Renal pelvis (tissue), 1 donor: ENCODE measurements around the gene SMIM45.
A peak's percentile ranks its signal among the peaks of the same experiment; 100 is the strongest.

ENCODE experiments used
- DNase-seq: peaks from one replicate; pipeline ENCODE4 v3.0.0-alpha.2; 2013

SMIM45 gene

DNA sequence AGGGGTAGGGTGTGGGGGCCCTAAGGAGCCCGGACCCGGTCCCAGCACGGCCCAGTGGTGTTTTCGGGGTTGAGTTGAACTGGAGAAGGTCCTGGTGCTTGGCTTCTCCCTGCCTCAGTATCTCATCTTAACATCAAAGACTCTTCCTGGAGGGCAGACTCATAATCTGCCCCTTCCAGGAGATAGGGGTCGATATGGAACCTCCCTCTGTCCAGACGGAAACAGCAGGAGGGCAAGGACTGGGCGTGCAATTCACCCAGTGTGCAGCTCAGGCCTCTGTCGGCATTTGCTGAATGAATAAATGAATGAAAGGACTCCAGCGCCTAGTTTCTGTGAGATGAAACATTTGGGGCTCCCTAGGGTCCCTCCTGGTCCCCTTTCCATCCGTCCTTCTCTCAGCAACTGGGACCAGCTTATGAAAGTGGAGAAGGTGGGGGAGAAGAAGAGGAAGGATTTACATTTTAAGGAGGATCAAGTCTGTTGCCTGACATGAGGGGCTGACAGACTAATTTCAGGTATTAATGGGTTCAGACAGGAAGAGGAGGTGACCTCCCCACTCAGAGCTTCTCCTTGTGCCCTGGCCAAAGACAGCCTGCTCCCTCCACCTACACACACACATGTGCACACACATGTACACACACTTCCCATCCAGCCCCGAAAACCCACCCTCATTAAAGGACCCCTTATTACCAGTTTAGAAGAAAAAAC is 36.0 kb upstream of the SMIM45 start:
- DNase-seq, result no peak

DNA sequence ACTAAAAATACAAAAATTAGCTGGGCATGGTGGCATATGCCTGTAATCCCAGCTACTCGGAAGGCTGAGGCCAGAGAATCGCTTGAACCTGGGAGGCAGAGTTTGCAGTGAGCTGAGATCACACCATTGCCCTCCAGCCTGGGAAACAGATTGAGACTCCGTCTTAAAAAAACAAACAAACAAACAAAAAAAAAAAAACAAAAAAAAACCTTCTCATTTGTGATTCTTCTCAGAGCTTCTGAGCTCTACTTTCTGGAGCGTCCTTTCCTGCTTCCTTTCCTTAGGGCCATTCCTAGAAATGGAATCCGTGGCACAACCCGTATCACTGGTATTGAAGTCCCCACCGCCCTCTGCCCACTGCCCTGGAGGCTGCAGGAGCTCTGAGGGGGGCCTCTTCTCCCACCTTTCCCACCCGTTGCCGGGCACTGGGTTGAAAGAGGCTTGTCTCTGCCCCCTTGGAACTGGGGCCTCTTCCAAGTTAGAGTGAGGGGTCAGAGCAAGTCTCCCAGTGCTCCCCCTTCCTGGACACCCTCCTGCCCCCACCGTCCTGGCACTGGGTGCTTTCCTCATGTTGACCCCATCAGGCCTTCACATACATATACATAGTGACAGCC is 35.1 kb upstream of the SMIM45 start:
- no peak for DNase-seq

DNA sequence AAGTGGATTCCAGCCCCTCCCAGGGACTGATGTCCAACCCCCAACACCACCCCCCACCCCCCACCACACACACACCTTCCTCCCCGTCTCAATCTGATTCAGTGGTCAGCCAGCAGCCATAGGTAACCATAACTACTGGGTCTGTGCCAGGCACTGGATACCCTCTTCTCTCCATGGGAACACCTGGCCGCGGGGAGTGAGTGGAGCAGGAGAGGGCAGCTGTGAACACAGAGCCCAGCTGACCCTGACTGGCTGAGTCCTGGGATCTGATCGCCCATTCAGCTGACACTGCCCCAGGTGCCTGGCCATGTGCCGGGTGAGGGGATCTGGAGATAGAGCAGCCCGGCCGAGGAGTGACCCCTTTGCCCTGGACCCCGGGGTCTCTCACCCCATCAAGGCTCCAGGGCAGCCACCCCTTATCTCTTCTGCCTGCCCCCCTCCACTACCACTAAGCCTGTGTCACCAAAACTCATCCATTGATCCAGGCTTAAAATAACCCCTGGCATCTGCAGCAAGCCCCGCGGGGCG is 34.5 kb upstream of the SMIM45 start:
- no peak for DNase-seq

DNA sequence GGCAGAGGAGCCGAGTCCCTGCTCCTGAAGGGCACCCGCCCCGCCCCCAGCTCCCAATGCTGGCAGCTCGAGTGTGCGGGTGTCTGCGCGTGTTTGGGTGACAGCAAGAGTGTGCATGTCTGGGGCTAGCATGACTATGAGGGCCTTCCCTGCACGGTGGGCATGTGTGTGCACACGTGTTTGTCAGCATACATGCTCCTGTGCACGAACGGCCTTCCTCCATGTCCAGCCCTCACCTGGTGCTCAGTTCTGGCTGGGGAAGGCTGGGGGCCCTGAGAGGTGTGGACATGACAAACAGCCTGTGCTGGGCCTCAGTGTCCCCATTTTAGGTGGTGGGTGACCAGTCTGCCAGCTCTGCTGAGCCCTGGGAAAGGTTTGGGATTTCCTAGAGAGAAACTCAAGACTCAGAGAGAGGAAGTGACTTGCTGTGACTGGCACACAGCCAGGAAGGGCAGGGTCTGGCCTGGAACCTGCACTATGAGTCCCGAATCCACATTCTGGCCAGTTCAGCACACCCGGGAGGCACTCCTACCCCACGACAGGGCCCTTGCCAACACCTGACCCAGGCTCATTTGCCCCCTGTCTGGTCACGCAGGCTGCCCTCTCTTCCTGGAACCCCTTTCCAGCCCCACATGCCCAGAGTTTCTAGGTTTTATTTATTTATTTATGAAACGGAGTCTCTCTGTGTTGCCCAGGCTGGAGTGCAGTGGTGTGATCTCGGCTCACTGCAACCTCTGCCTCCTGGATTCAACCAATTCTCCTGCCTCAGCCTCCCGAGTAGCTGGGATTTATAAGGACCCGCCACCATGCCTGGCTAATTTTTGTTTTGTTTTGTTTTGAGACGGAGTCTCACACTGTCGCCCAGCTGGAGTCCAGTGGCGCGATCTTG is 33.8 kb upstream of the SMIM45 start:
- DNase-seq, result peak; percentile 62

- peak; percentile 57 for DNase-seq
Observed at GRCh38 chr22:41919357-41920224, 32.4 kb upstream of the SMIM45 start.

DNA sequence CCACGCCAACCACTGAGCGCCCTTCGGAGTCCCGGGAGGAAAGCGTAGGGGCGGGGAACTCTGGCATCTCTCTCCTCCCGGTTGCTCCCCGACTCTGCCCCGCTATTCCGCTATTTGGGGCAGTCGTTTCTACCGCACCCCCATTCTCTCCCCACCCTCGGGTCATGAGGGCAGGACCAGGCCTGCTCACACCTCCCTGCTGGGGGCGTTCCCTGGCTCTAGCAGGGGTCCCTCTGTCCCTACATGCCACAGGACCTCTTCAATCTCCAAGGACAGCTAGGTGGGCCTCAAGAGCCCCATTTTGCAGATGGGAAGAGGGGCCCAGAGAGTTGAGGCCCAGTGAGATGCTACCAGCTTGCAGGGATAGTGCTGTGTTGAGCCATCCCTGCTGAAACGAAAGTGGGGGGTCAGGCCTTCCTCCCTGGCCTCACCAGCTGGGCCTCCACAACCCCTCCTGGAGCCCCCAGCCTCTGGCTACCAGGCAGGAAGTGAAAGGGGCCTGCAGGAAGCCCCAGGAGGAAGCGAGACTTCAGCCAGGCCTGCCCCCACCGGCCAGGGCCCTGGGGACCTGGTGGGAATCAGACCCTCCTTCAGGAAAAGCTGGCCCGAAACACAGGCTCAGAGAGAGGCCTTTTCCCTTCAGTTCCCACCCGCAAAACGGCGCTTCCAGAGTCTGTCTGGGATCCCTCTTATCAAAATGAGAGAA is 31.5 kb upstream of the SMIM45 start:
- no peak for DNase-seq

GRCh38 chr22:41922328-41922727 is 29.6 kb upstream of the SMIM45 start:
- no peak for DNase-seq

DNA sequence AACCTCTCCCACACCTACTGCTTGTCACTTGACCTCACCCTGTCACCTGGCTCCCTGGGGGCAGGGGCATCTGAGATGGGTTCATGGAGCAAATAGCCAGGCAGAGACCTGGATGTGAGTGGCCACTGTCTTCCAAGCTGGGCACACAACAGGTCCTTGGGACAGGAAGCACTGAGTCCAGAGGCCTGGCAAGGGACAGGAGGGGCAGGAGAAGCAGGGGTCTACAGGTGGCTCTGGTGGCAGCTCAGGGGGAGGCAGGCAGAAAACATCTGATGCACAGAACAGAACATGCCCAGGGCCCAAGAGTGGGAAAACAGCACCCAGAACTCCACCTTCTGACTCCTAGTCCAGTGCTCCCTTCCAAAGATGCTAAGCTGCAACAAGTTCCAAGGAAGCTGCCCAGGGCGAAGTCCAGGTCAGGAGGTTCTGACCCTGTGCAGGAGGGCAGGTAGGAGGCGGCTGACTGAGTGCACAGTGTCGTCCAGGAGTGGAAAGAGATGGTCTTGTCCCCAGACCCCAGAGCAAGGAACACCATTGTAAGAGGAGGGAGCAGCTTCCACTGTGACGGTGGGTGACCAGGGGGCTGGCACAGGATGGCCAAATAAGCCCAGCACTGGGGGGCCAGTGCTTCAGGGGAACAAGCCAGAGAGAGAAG is 28.9 kb upstream of the SMIM45 start:
- no peak for DNase-seq

DNA sequence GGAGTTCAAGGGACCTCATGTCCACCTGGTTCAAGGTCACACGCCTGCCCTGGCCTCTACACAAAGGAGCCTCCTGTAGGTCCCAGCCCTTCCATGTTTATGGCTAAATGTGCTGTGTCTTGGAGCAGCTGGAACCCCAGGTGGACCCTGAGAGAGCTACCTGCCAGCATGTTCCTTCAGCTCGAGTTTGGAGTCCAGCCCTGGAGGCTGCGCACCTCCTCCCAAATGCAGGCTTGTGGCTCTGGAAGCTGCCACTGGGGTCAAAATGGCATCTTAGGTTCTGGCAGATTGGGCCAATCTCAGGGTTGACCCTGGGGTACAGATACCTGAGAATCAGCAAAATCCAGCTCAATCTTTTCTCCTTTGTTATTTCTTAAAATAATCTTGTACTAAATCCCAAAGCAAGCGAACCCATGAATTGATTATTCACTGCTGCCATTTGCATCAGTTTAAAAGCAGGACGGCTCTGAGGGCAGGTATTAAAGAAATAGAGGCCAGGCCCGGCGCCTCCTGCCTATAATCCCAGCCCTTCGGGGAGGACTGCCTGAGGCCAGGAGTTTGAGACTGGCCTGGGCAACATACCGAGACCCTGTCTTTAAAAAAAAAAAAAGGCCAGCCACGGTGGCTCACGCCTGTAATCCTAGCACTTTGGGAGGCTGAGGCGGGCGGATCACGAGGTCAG is 28.2 kb upstream of the SMIM45 start:
- no peak for DNase-seq

- DNase-seq, result no peak
Observed at GRCh38 chr22:41925783-41926460, 26.0 kb upstream of the SMIM45 start.

DNA sequence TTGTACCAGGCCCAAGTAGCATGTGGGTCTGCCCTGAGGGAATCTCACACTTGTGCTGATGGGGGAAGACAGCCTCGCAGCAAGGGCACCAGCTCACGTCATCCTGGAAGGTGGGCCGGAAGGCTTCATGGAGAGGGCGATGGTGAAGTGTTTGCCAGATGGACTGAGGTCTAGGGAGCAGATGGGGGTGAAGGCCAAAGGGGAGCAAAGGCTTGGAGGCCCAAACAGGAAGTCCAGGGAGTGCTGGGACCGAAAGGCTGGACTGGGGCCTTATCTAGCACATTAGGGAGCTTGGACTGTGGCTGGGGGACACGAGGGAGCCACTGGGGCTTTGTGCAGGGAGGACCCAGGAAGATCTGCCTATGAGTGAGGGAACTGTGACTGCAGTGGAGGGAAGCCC is 24.1 kb upstream of the SMIM45 start:
- DNase-seq, result no peak

GRCh38 chr22:41928593-41929417 is 23.1 kb upstream of the SMIM45 start:
- no peak for DNase-seq

DNA sequence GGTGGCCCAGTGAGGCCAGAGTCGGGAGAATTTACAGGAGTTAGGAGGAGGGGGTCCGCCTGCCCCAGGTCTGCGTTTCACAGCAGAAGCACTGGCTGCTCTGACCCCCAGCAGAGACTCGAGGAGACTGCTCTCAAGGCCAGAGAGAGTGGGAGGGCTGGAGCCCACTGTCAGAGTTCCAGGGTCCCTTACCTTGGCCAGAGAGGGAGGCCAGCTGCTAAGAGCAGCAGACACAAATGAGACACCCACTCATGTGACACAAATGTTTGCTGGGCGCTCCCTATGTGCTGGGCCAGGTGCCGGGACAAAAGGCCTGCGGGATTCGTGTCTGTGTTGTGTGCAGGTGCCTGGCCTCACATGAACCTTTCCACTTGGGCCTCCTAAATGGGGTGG is 22.5 kb upstream of the SMIM45 start:
- no peak for DNase-seq

GRCh38 chr22:41931701-41932269 is 20.2 kb upstream of the SMIM45 start:
- DNase-seq, result no peak

- no peak for DNase-seq
Observed at GRCh38 chr22:41932353-41932752, 19.6 kb upstream of the SMIM45 start.

DNA sequence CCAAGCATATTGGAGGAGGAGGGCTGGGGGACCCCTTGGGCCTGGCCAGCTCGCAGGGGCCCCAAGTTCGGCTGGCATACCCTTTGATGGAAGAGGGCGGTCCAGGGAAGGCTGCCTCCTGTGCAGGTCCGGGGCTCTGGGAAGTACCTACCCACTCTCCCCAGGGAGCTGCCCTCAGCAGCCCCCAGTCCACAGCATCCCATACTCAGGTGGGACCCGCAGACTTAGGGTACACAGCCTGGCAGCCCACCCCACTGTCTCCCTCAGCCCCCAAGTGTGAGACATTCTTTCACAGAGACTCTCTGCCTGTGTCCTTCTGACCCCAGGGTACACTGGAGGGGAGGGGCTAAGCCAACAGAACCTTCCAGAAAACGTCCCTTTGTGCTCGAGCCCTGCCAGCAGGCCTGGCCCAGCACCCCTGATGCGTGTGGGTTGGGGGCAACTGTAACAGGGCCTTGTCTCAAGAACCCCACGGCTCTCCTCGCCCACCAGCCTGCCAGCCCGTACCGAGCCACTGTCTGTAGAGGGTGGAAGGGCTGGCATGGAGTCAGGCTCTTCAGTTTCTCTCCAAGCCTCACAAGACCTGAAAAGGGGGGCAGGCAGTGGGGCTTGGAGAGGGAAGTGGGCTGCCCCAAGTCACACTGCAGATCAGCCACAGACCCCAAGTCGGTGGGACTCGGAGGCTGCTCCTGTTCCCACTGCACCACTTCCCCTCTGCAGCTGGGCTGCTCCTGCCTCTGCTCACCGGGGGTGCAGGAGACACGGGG is 18.4 kb upstream of the SMIM45 start:
- no peak for DNase-seq
